Measurements from ENCODE around the gene NIFK. TPM values are rescaled to one million over a fixed set of nuclear protein-coding genes. Genes with fewer than 3 reads are reported as not detected.

The NIFK gene
- polyA plus RNA-seq, 1 experiment = 52.8 TPM

GRCh38 chr2:121690095-121690494 lies 46.6 kb downstream of the NIFK start:
- no peak for TF ChIP-seq CTCF (IDR thresholded peaks at IDR 0.05; ENCODE audit: low read depth, low read length)
- no peak for DNase-seq (ENCODE audit: low read depth, low spot score)
- CTCF ChIA-PET = interaction anchor here (0.7 to 1.3 kb wide), 4 partner anchors 9 to 159 kb away, joined by 3 to 4 read pairs (median 3); partner anchors contain the start of gene RNU4ATAC
- H3K9me3 ChIP-seq (ENCODE audit: control insufficient read depth, insufficient read depth, low read length) = no peaks in the 10 kb centered on the region
- POLR2A ChIA-PET = no interaction called here
- no peak overlapping the region for H3K4me3 ChIP-seq (ENCODE audit: low read depth, low read length)
- no peak overlapping the region for H3K27ac ChIP-seq (ENCODE audit: low read depth, low read length)
- no peaks in the 10 kb centered on the region for H3K27me3 ChIP-seq (ENCODE audit: control insufficient read depth, insufficient read depth, low read length)

- POLR2A ChIA-PET = interaction anchor here (1.3 kb wide), 1 partner anchor 158 kb away, joined by 14 read pairs; the partner anchor contains the start of gene RNU4ATAC
- H3K27ac ChIP-seq (ENCODE audit: low read depth, low read length) = no peak overlapping the region
Measured at GRCh38 chr2:121689356-121689755, 47.3 kb downstream of the NIFK start.

DNA sequence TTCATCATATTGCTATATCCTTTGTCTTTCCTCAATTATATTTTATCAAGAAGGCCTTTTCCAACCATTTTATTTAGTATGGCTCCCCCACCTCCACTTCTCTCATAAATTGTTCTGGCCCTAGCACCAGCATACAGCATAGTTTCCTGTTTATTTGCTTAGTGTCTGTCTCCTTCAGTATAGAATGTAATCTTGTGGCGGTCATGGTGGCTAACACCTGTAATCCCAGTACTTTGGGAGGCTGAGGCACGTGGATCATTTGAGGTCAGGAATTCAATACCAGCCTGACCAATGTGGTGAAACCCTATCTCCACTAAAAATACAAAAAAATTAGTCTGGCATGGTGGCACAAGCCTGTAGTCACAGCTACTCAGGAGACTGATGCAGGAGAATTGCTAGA lies 47.9 kb downstream of the NIFK start:
- no peaks in the 10 kb centered on the region for H3K27me3 ChIP-seq (ENCODE audit: control insufficient read depth, insufficient read depth, low read length)
- ChIA-PET POLR2A (interaction anchor here (1.3 kb wide), 1 partner anchor 158 kb away, joined by 14 read pairs; the partner anchor contains the start of gene RNU4ATAC), CTCF (interaction anchor here (0.7 to 2.0 kb wide), 6 partner anchors 10 to 278 kb away, joined by 3 to 7 read pairs (median 4); partner anchors contain the start of gene RNU4ATAC)
- DNase-seq (ENCODE audit: low read depth, low spot score) = no peak
- no peak for TF ChIP-seq CTCF (IDR thresholded peaks at IDR 0.05; ENCODE audit: low read depth, low read length)
- H3K27ac ChIP-seq (ENCODE audit: low read depth, low read length) = no peak overlapping the region
- peaks cover 4% of the 10 kb centered on the region for H3K9me3 ChIP-seq (ENCODE audit: control insufficient read depth, insufficient read depth, low read length)
- no peak overlapping the region for H3K4me3 ChIP-seq (ENCODE audit: low read depth, low read length)

More at GRCh38 chr2:121689356-121689755, 47.3 kb downstream of the NIFK start:
- peak; percentile 18 for DNase-seq (ENCODE audit: low read depth, low spot score)
- H3K4me3 ChIP-seq (ENCODE audit: low read depth, low read length) = no peak overlapping the region
- TF ChIP-seq CTCF (IDR thresholded peaks at IDR 0.05; ENCODE audit: low read depth, low read length) = peak; percentile 62
- CTCF ChIA-PET = interaction anchor here (0.7 to 2.0 kb wide), 7 partner anchors 9 to 278 kb away, joined by 3 to 7 read pairs (median 3); partner anchors contain the start of gene RNU4ATAC
- no peaks in the 10 kb centered on the region; the same call in 1 of the 2 replicates for H3K9me3 ChIP-seq (ENCODE audit: control insufficient read depth, insufficient read depth, low read length)
- no peaks in the 10 kb centered on the region for H3K27me3 ChIP-seq (ENCODE audit: control insufficient read depth, insufficient read depth, low read length)

GRCh38 chr2:121686902-121687301 lies 49.8 kb downstream of the NIFK start:
- ChIA-PET POLR2A (no interaction called here), CTCF (no interaction called here)
- Histone ChIP-seq H3K27me3 (ENCODE audit: control insufficient read depth, insufficient read depth, low read length) (peaks cover 2% of the 10 kb centered on the region), H3K27ac (ENCODE audit: low read depth, low read length) (no peak overlapping the region), H3K9me3 (ENCODE audit: control insufficient read depth, insufficient read depth, low read length) (peaks cover 20% of the 10 kb centered on the region), H3K4me3 (ENCODE audit: low read depth, low read length) (no peak overlapping the region)
- no peak for DNase-seq (ENCODE audit: low read depth, low spot score)
- no peak for TF ChIP-seq CTCF (IDR thresholded peaks at IDR 0.05; ENCODE audit: low read depth, low read length)

DNA sequence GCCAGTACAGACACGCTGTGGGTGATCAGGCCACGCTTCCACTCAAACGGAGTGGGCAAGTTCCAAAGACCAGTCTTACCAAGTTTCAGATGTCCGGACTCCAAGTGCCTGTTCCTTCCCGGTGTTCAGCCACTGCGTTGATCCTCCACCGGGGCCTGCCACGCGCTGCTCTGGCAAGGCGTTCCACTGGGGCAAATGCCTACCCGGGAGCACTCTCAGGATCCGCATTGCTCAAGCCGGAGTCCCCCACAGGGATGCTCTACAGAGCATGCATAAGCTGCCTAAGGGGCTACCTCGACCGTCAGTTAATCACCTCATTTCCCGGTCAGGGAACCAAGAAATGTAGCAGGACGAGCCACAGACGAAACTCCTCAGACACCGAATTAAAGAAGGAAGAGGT lies 50.5 kb downstream of the NIFK start:
- POLR2A ChIA-PET = no interaction called here
- no peak for TF ChIP-seq CTCF (IDR thresholded peaks at IDR 0.05; ENCODE audit: low read depth, low read length)
- DNase-seq (ENCODE audit: low read depth, low spot score) = no peak

More for the DNA sequence above, 50.5 kb downstream of the NIFK start:
- CTCF ChIA-PET = no interaction called here
- H3K4me3 ChIP-seq (ENCODE audit: low read depth, low read length) = no peak overlapping the region
- no peak overlapping the region for H3K27ac ChIP-seq (ENCODE audit: low read depth, low read length)
- H3K9me3 ChIP-seq (ENCODE audit: control insufficient read depth, insufficient read depth, low read length) = peaks cover 20% of the 10 kb centered on the region
- peaks cover 6% of the 10 kb centered on the region for H3K27me3 ChIP-seq (ENCODE audit: control insufficient read depth, insufficient read depth, low read length)
